22Rv1 (cell line): ENCODE data around the gene OR2V2.

ENCODE experiments used
- H3K27ac ChIP-seq: fragments of 450-650 bp; 2 replicates; pipeline ENCODE4 v1.5.1; 2017
- CTCF ChIP-seq: fragments of 450-650 bp; IDR thresholded peaks from 2 replicates; pipeline ENCODE4 v1.5.1; 2017; ENCODE audit warnings: mild to moderate bottlenecking
- ZFX ChIP-seq: fragments of 450-650 bp; IDR thresholded peaks from 2 replicates; pipeline ENCODE4 v1.6.1; 2017; ENCODE audit warnings: antibody characterized with exemption, borderline replicate concordance

Gene OR2V2

GRCh38 chr5:181140766-181141165, 6.6 kb upstream of the OR2V2 start:
- H3K27ac ChIP-seq, result no peak overlapping the region
- TF ChIP-seq CTCF (no peak), ZFX (no peak)

GRCh38 chr5:181142054-181142453, 5.3 kb upstream of the OR2V2 start:
- H3K27ac ChIP-seq, result no peak overlapping the region
- no peak for TF ChIP-seq ZFX
- TF ChIP-seq CTCF, result no peak

GRCh38 chr5:181145133-181145532, 2.3 kb upstream of the OR2V2 start:
- TF ChIP-seq ZFX, result no peak
- TF ChIP-seq CTCF, result no peak
- H3K27ac ChIP-seq, result no peak overlapping the region

GRCh38 chr5:181149355-181149754, 2.0 kb downstream of the OR2V2 start:
- TF ChIP-seq ZFX (no peak), CTCF (no peak)
- H3K27ac ChIP-seq, result no peak overlapping the region

GRCh38 chr5:181149806-181150733, 2.7 kb downstream of the OR2V2 start:
- TF ChIP-seq ZFX, result no peak
- H3K27ac ChIP-seq, result no peak overlapping the region

GRCh38 chr5:181151146-181151545, 3.8 kb downstream of the OR2V2 start:
- no peak for TF ChIP-seq CTCF
- TF ChIP-seq ZFX, result no peak
- no peak overlapping the region for H3K27ac ChIP-seq

- H3K27ac ChIP-seq, result no peak overlapping the region
- no peak for TF ChIP-seq CTCF
- no peak for TF ChIP-seq ZFX
Observed at GRCh38 chr5:181152406-181152805, 5.0 kb downstream of the OR2V2 start.
